Urinary bladder (tissue), 4 donors: ENCODE measurements around the gene PRDM13. TPM values are rescaled to one million over a fixed set of nuclear protein-coding genes. Genes with fewer than 3 reads are reported as not detected.
A peak's percentile ranks its signal among the peaks of the same experiment; 100 is the strongest.
"Not testable (repeated sequence)": the region's sequence is repeated elsewhere in the genome, so short reads cannot be mapped to it uniquely, and the experiment has no call there.

Experiments
- DNase-seq: peaks from one replicate; pipeline ENCODE4 v3.0.0-alpha.2; 2015; ENCODE audit errors: extremely low spot score
- H3K27ac ChIP-seq: one replicate; pipeline ENCODE4 v1.5.1; 2013; ENCODE audit warnings: low read depth, mild to moderate bottlenecking, moderate library complexity
- H3K36me3 ChIP-seq: one replicate; pipeline ENCODE4 v1.6.1; 2013; ENCODE audit warnings: mild to moderate bottlenecking, moderate library complexity; ENCODE audit not compliant: insufficient read depth
- H3K4me1 ChIP-seq: one replicate; pipeline ENCODE4 v1.6.1; 2013; ENCODE audit warnings: mild to moderate bottlenecking, moderate library complexity; ENCODE audit not compliant: insufficient read depth
- H3K4me3 ChIP-seq: one replicate; pipeline ENCODE4 v1.5.1; 2013; ENCODE audit warnings: low read depth, low read length
- WGBS: extraction: QIAGEN DNeasy Blood & Tissue Kit; methylation state at CpG from one replicate; pipeline ENCODE4 v1.1.7; 2013; 5-methylcytosine and 5-hydroxymethylcytosine counted together
- polyA plus RNA-seq: library from polyadenylated mRNA; stranded (reverse); fragments of 200-250 nt; gene quantifications from one replicate; pipeline ENCODE4 v1.2.3, GENCODE V29; 2013
- total RNA-seq: library from RNA; depleted of rRNA; stranded (reverse); fragments of >200 nt; gene quantifications from one replicate; pipeline ENCODE4 v1.2.3, GENCODE V29; 2014
- donor health status: healthy with polysubstance abuse.
- donor health status: healthy.

Gene PRDM13
- total and polyA plus RNA-seq, 2 donors: not detected

DNA sequence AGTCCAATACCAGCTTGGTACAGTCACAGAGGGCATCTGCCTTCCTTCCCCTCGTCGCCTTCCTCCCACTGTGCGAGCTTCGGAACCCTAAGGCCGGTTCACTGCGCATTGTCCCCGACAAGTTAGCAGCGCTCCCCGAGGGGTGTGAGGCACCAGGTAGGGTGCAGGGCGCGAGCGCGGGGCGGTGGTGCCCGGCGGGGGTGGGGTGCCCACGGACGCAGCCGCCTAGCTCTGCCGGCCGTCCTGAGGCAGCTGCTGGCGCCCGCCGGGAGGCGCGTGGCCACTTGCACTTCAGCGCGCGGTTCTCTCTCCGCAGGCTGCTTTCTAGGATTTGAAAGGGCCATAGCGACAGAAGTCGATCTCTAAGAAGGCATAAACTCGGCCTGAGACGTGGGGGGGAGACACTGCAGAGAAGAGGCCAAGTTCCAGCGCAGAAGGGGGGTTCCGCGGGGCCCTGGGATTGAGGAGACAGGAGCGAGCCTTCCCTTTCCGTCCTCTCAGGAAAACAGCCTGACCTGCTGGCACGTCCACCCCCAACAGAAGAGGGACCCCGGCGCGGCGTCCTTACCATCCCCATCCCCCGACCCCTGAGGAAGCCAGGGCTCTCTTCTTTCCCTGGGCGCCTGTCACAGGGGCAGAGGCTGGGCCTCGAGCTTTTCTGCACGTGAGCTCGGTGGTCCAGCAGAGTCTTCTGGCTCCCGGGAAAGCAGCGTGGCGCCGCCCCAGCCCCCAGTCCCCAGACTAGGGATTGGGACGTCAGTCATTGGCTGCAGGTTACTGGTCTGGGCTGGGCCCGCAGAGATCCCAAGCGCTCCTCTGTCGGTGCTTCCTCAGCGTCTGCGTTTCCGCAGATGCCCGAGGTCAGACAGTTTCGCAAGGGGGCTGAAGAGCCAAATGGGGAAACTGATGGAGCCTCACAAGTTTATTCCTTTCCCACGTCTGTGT is 15.6 kb upstream of the PRDM13 start:
- 5% methylated on average over 63 of the region's 63 CpGs for WGBS
- DNase-seq: no peak
- H3K4me1 ChIP-seq: no peaks in the 10 kb centered on the region
- no peak overlapping the region for H3K4me3 ChIP-seq
- H3K27ac ChIP-seq: no peak overlapping the region
- no peaks in the 10 kb centered on the region for H3K36me3 ChIP-seq

DNA sequence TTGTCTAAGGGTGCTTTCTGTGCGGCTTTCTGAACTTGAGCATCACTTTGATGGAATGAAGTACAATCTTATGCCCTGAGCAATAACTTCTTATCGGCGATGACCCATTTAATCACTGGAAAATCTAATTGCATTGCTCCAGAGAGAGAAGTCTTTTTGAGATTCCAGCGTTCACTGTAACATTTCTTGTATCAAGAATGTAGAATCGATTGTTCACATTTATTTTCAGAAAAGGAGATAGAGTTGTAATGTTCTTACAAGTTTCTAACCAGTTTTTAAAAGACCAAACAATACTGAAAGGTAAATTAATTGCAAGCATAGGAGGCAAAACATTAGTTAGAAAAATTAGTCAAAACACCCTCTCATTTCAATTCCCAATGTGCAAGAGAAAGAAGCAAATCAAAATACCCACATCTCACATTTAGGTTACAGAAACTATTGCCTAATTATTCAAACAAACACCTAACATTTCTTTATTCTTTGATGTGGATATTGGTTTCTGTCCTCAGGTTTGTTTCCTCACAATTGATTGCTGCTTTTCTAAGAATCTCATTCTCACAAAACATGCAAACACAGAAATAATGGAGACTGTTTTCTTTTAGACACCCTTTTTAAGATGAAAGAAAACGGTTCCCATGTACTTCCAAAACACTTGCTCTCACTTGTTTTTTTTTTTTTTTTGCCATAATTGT is 14.8 kb upstream of the PRDM13 start:
- H3K36me3 ChIP-seq: no peaks in the 10 kb centered on the region
- no peak overlapping the region for H3K27ac ChIP-seq
- H3K4me1 ChIP-seq: no peaks in the 10 kb centered on the region
- no peak overlapping the region for H3K4me3 ChIP-seq
- DNase-seq: no peak
- WGBS: 25% methylated on average over 6 of the region's 6 CpGs

DNA sequence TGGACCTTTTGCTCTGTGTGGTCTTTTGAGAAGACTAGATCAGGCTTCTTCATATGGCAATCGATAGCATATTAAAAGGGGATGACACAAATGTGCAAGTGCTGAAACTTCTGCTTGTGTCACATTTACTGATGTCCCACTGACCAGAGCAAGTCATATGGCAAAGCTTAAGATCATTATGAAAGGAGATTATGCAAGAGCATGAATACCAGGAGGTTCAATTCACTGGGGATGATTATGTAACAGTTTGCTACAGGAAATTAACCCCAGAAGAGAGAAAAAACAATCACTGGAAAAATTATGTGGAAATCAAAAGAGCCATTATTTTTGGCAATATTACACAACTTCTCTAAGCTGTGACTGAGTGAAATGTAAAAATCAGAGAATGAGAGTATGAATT is 13.7 kb upstream of the PRDM13 start:
- H3K36me3 ChIP-seq: no peaks in the 10 kb centered on the region
- no peaks in the 10 kb centered on the region for H3K4me1 ChIP-seq
- no peak overlapping the region for H3K27ac ChIP-seq
- no peak overlapping the region for H3K4me3 ChIP-seq
- no peak for DNase-seq
- 46% methylated on average over 1 of the region's 1 CpG for WGBS

DNA sequence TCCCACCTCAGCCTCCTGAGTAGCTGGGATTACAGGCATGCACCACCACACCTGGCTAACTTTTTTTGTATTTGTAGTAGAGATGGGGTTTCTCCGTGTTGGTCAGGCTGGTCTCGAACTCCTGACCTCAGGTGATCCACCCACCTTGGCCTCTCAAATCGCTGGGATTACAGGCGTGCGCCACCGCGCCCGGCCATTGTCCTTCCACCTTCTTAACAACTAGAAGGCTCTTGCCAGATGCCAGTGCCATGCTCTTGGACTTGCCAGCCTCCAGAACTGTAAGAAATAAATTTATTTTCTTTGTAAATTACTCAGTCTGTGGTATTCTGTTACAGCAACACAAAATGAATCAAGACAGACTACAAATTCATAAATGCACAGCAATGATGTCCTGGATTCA is 11.9 kb upstream of the PRDM13 start:
- H3K27ac ChIP-seq, H3K4me1 ChIP-seq, H3K36me3 ChIP-seq, H3K4me3 ChIP-seq, DNase-seq: not testable (repeated sequence)
- 72% methylated on average over 8 of the region's 8 CpGs for WGBS

DNA sequence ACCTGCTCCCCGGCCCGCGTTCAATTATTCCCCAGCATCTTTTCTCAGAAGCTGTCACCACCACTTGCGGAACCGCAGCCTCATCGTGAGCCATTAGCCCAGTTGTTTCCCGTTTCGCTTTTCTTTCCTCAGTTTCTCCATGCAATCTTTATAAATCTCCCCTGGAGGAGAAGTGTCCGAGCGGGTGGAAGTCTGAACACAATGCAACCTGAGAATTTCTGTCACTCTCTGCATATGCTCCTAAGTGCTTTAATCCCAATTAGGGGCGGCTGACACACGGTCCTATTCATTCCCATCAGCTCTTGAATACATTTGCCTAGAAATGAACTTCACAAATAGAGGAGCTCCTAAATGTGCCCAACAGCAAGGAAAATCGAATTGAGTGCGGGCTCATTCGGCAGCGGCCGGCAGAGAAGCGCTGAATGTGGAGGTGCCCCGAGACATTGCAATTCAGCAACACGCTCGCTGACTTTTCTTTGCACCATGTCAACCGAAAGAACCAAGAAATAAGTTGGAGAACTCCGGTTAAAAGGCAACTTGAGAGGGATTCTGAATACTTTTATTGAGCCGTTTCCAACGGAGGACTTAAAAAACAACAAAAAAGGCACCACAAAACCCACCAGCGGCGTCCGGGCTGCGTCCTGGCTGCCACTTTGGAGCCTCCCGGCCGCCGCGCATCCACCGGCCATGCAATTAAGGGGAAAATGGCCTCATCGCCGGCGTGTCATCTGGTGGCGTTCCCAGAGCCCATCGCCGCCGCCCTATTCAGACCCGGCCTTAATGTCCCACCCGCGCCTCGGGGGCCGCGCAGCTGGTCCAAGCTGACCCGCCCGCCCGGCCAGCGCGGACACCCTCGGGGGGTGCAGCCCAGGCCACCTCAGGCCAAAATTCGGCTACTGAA is 3.9 kb upstream of the PRDM13 start:
- Histone ChIP-seq H3K36me3 (no peaks in the 10 kb centered on the region), H3K4me3 (peak overlapping the region; percentile 6), H3K4me1 (no peaks in the 10 kb centered on the region), H3K27ac (no peak overlapping the region)
- no peak for DNase-seq
- 4% methylated on average over 54 of the region's 54 CpGs for WGBS

DNA sequence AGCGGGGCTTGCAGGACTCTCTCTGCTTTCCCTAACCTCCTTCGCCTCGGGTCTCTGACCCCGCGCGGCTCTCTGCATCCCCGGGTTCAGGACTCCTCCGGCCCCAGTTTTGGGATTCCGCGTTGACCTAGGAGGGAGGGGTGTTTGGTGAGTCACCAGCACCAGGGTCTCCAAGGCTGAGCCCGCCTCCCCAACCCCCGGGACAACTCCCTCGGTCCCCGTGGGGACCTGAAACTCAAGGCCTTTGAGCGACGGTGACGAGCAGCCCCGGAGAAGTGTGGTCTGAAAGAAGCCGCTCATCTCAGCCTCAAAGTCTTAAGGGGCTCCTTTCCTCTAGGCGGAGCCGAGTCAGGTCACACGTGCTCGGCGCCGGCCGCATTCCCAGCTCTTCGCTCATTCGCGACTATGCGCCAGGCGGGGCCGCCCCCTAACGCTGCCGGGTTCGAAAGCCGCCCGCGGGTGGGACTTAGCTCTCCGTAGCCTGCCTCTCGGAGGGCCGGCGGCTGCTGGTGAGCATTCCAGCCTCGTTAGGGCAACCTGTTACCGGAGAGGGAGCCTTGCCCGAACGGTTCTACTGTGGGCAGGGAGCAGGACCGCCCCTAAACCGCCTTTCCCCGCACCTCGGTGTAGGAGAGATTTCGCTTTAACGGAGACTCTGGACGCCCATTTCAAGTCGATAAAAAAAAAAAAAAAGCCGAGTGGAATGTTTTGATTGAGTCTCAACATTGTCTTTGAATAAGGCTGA is 3.0 kb upstream of the PRDM13 start:
- Histone ChIP-seq H3K27ac (no peak overlapping the region), H3K4me1 (no peaks in the 10 kb centered on the region), H3K4me3 (peak overlapping the region; percentile 6), H3K36me3 (no peaks in the 10 kb centered on the region)
- WGBS: 1% methylated on average over 55 of the region's 55 CpGs
- DNase-seq: no peak

DNA sequence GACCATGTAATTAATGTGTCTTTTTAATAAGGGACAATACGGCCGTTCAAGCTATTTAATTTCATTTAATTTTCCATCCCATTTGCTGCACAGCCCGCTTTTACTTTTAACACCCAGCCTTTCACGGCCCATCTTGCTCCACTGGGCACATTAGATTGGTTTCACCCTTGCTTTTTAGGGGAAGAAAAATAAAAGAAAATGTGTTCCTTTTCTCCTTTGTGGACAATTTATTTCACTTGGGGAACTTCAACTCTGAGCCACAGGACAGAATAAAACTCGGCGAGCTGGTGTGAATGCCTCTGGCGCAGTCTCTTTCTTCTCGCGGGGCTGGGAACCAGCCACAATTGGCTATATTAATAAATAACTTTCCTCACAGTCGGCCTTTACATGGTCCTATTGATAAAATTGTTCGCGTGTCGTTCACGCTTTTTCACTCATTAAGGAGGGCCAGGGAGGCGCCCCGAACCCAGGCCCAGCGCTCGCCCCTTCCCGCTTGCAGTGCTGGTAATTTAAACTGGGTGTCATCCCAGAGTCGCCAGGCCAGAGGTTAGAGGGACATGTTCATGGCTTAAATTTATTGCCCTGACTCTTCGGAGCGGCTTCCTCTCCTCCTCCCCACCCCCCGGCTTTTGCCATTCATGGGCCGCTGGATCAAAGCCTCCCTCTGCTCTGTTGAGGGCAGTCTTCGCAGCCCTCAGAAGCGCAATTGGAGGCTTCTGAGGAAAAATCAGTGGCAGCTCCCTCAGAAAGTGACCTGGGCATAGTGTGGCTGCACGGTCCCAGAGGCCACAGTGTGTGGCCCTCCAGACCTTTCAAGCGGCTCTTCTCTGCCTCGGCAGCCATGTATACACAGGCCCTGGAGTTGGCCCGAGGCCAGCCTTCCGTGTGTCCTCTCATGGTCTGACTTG is 2.2 kb upstream of the PRDM13 start:
- DNase-seq: no peak
- Histone ChIP-seq H3K36me3 (no peaks in the 10 kb centered on the region), H3K4me1 (no peaks in the 10 kb centered on the region), H3K4me3 (peak overlapping the region; percentile 6), H3K27ac (no peak overlapping the region)
- WGBS: 10% methylated on average over 31 of the region's 31 CpGs

DNA sequence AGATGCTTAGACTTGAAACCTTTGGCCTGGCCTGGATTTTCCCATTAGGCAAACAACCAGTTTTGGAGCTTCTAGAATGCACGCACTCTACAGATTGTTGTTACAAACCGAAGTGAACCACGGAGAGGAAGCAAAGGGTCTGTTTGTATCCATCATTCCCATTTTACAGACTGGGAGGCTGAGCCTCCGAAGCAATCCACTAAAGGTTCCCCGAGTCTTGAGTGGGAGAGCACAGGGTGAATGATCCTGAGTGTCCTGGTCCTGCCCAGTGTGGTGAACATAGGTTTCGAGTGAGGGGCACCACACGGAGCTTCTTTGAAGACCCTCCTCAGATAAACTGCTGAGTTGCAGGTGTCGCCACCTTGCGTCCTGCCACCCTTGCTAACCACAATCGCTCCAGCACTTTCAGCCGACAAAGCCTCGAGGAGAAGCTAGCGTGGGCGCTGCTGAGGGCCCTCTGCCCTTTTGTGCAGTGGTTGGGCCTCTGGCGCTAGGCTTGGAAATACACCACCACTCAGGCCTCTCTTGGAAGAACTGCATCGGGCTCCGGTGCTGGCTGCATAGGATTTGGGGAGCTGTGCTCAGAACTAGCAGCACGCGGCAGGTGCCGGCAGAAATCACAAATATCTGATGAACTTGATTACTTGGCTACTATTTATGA is 1.4 kb upstream of the PRDM13 start:
- WGBS: 8% methylated on average over 20 of the region's 20 CpGs
- Histone ChIP-seq H3K4me1 (no peaks in the 10 kb centered on the region), H3K36me3 (no peaks in the 10 kb centered on the region), H3K4me3 (no peak overlapping the region), H3K27ac (no peak overlapping the region)
- no peak for DNase-seq

DNA sequence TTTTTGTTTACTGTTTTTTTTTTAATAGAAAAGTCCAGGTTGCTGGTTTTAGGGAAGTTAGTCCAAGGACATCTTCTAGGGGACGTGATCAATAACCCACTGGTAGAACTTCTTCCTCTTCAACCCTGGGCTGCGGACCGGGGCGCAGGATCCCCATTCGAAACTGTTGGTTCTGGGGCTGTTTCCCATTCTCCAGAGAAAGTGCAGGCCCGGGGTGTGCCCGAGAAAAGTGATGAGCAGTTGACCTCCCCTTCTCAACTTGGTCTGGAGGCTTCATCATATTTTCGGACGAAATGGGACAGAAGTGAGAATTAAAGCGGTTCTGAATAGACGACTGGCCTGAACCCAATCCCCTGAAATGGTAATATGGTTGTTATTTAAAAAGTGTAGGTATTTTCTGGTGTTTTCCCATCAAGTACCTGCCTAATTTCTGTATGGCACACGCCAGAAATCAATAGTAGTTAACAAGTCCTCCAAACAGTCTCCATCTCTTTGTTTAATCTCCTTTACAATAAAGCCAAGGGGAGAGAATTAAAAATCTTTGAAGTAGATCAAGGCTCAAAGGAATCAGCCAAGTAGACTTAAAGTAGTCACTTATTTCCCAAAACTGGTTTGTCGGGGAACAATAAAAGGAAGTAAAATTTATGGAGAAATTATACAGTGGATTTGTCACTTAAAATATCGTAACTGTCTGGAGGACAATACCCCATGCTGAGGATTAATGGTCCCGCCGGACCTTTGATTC is 550 bp upstream of the PRDM13 start:
- WGBS: 11% methylated on average over 16 of the region's 16 CpGs
- Histone ChIP-seq H3K4me1 (no peaks in the 10 kb centered on the region), H3K27ac (no peak overlapping the region), H3K4me3 (no peak overlapping the region), H3K36me3 (no peaks in the 10 kb centered on the region)
- DNase-seq: no peak

DNA sequence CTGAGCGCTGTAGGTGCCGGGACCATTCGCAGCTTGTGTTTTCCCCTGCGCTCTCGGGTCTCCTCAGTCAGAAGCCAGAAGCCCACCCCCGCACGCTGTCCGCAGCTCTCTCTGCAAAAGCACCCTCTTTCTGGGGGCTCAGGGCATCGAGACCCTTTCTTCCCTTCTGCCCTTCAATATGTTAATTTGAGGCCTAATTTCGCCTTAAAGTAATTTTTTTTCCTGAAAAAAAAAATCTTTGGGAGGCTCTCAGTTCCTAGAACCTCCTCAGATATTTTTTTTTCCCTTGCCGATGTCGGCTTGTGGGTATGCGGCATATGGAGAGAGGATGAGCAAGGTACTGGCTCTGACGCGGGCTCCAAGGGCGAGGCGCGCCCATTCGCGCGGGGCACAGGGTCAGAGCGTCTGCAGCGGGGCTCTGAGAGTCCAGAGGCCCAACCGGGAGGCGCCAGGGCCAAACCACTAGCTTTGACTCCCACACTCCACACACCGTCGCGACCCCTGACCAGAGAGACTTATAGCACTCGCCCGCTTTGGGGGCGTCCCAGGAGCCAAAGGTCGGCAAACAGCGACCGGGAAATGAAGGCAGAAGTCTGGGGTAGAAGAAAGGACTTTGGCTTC is 893 bp downstream of the PRDM13 start:
- Histone ChIP-seq H3K36me3 (no peaks in the 10 kb centered on the region), H3K4me1 (no peaks in the 10 kb centered on the region)

More for the DNA sequence above, 893 bp downstream of the PRDM13 start:
- DNase-seq: no peak
- no peak overlapping the region for H3K27ac ChIP-seq
- H3K4me3 ChIP-seq: no peak overlapping the region
- 5% methylated on average over 34 of the region's 34 CpGs for WGBS
